SK-N-MC (cell line): ENCODE data around the gene HDDC2.

ENCODE experiments used
- EZH2 ChIP-seq: fragments of 200-600 bp; sonication (generic); IDR thresholded peaks from one replicate; pipeline ENCODE4 v1.6.1; 2017; ENCODE audit warnings: antibody characterized with exemption
- POLR2AphosphoS5 ChIP-seq: IDR thresholded peaks from 2 replicates; pipeline ENCODE4 v1.6.1; 2012; ENCODE audit warnings: mild to moderate bottlenecking, low read depth, low read length, borderline replicate concordance

- TF ChIP-seq EZH2, result no peak
- no peak for TF ChIP-seq POLR2AphosphoS5
Measured at GRCh38 chr6:125300992-125301434, 754 bp downstream of the HDDC2 start.
